Neuronal stem cell (in vitro differentiated cells): Measurements from ENCODE around the gene NXNL2.
A peak's percentile ranks its signal among the peaks of the same experiment; 100 is the strongest.

Experiments used
- DNase-seq: peaks from one replicate; pipeline ENCODE4 v3.0.0-alpha.2; 2013; ENCODE audit warnings: low spot score
- H2AFZ ChIP-seq: one replicate; pipeline ENCODE4 v1.6.1; 2013; ENCODE audit warnings: mild to moderate bottlenecking, low read length, inconsistent platforms
- H2AK5ac ChIP-seq: 2 replicates; pipeline ENCODE4 v1.6.1; 2013; ENCODE audit warnings: low read depth, mild to moderate bottlenecking, inconsistent platforms, low read length, moderate library complexity, mixed read lengths
- H2BK120ac ChIP-seq: 2 replicates; pipeline ENCODE4 v1.6.1; 2013; ENCODE audit warnings: low read depth, mild to moderate bottlenecking, inconsistent platforms, low read length, moderate library complexity, mixed read lengths
- H2BK12ac ChIP-seq: one replicate; pipeline ENCODE4 v1.6.1; 2013; ENCODE audit warnings: low read length, inconsistent platforms
- H2BK15ac ChIP-seq: 2 replicates; pipeline ENCODE4 v1.6.1; 2013; ENCODE audit warnings: mild to moderate bottlenecking, low read length, inconsistent platforms, mixed read lengths
- H2BK5ac ChIP-seq: one replicate; pipeline ENCODE4 v1.6.1; 2013; ENCODE audit warnings: inconsistent platforms, mild to moderate bottlenecking, low read length, moderate library complexity
- H3K14ac ChIP-seq: one replicate; pipeline ENCODE4 v1.6.1; 2013; ENCODE audit warnings: low read length, inconsistent platforms
- H3K18ac ChIP-seq: 2 replicates; pipeline ENCODE4 v1.6.1; 2013; ENCODE audit warnings: low read length, inconsistent platforms
- H3K23ac ChIP-seq: 2 replicates; pipeline ENCODE4 v1.6.1; 2013; ENCODE audit warnings: low read depth, mild to moderate bottlenecking, mixed read lengths, low read length, inconsistent platforms; ENCODE audit not compliant: poor library complexity
- H3K27ac ChIP-seq: replicated peaks from 3 replicates; pipeline ENCODE4 v1.5.1; 2013; ENCODE audit warnings: low read length, inconsistent platforms
- H3K27me3 ChIP-seq, 3 experiments: 2 replicates each; pipeline ENCODE4 v1.6.1; 2013; ENCODE audit warnings: low read length in 3 of 3, mild to moderate bottlenecking in 2 of 3, inconsistent platforms in 1 of 3, low read depth in 1 of 3, mixed read lengths in 1 of 3, moderate library complexity in 1 of 3; ENCODE audit not compliant: control insufficient read depth in 3 of 3, insufficient read depth in 3 of 3
- H3K36me3 ChIP-seq, 2 donors: replicated peaks in 1 of 2; 2 replicates each; pipeline ENCODE4 v1.6.1; 2013; ENCODE audit warnings: low read length in 2 of 2; ENCODE audit not compliant: control insufficient read depth in 2 of 2, insufficient read depth in 2 of 2
- H3K4ac ChIP-seq: 2 replicates; pipeline ENCODE4 v1.6.1; 2013; ENCODE audit warnings: inconsistent platforms, mild to moderate bottlenecking, low read length, moderate library complexity
- H3K4me1 ChIP-seq, 2 donors: 1 replicate in 1 of 2; 2 replicates in 1 of 2; pipeline ENCODE4 v1.6.1; 2013; ENCODE audit warnings: low read length in 2 of 2, low read depth in 1 of 2; ENCODE audit not compliant: control insufficient read depth in 2 of 2, insufficient read depth in 1 of 2
- H3K4me2 ChIP-seq: one replicate; pipeline ENCODE4 v1.6.1; 2013; ENCODE audit warnings: mild to moderate bottlenecking, low read length, inconsistent platforms; ENCODE audit not compliant: insufficient read depth, poor library complexity, severe bottlenecking
- H3K4me3 ChIP-seq, 2 donors: 2 replicates each; pipeline ENCODE4 v1.5.1; 2013; ENCODE audit warnings: low read length in 2 of 2, mild to moderate bottlenecking in 2 of 2, inconsistent platforms in 1 of 2, moderate library complexity in 1 of 2
- H3K79me1 ChIP-seq: one replicate; pipeline ENCODE4 v1.6.1; 2013; ENCODE audit warnings: low read depth, mild to moderate bottlenecking, inconsistent platforms, low read length, moderate library complexity
- H3K9ac ChIP-seq: one replicate; pipeline ENCODE4 v1.6.1; 2013; ENCODE audit warnings: mild to moderate bottlenecking, low read depth, low read length, inconsistent platforms; ENCODE audit not compliant: poor library complexity
- H3K9me3 ChIP-seq, 2 donors: replicated peaks in 1 of 2; 2 replicates each; pipeline versions ENCODE3 to v1.6.1; 2013; ENCODE audit warnings: low read length in 2 of 2, mild to moderate bottlenecking in 2 of 2, inconsistent platforms in 1 of 2, low read depth in 1 of 2, mixed read lengths in 1 of 2, moderate library complexity in 1 of 2; ENCODE audit not compliant: control insufficient read depth in 2 of 2, insufficient read depth in 1 of 2
- H4K8ac ChIP-seq: one replicate; pipeline ENCODE4 v1.6.1; 2013; ENCODE audit warnings: low read depth, mild to moderate bottlenecking, inconsistent platforms, low read length, moderate library complexity
- H4K91ac ChIP-seq: one replicate; pipeline ENCODE4 v1.6.1; 2013; ENCODE audit warnings: low read length, low read depth, mild to moderate bottlenecking, inconsistent platforms; ENCODE audit not compliant: poor library complexity
- WGBS, 2 donors: extraction: QIAGEN DNeasy Blood & Tissue Kit; methylation state at CpG; one replicate each; pipeline ENCODE4 v1.1.7; 2013; ENCODE audit warnings: missing lambda C conversion rate in 2 of 2, mixed read lengths in 1 of 2; ENCODE audit not compliant: insufficient read length in 2 of 2, insufficient replicate concordance in 1 of 2; ENCODE audit errors: extremely low coverage in 2 of 2; 5-methylcytosine and 5-hydroxymethylcytosine counted together

Gene NXNL2

GRCh38 chr9:88521308-88521707 is 13.7 kb upstream of the NXNL2 start:
- H3K79me1 ChIP-seq, result peaks cover 2% of the 10 kb centered on the region
- no peak overlapping the region for H3K27ac ChIP-seq
- DNase-seq, result no peak
- no peak overlapping the region for H3K9ac ChIP-seq
- no peak overlapping the region for H3K4me3 ChIP-seq
- H3K9me3 ChIP-seq, result no peaks in the 10 kb centered on the region
- peaks cover 0 to 3% of the 10 kb centered on the region in 2 donors for H3K4me1 ChIP-seq
- H3K18ac ChIP-seq, result no peak overlapping the region
- no peak overlapping the region for H2BK12ac ChIP-seq
- no peaks in the 10 kb centered on the region for H3K36me3 ChIP-seq
- no peak overlapping the region for H3K23ac ChIP-seq
- WGBS, 2 donors, result no CpG with 5 or more reads among the region's 4 CpGs
- no peak overlapping the region for H2BK15ac ChIP-seq
- H4K91ac ChIP-seq, result no peak overlapping the region
- H2BK120ac ChIP-seq, result no peak overlapping the region
- no peak overlapping the region for H4K8ac ChIP-seq
- H3K14ac ChIP-seq, result no peak overlapping the region
- H3K4ac ChIP-seq, result no peak overlapping the region
- no peak overlapping the region for H3K4me2 ChIP-seq
- H2BK5ac ChIP-seq, result no peak overlapping the region
- H2AFZ ChIP-seq, result no peak overlapping the region
- H2AK5ac ChIP-seq, result no peak overlapping the region
- H3K27me3 ChIP-seq, result no peaks in the 10 kb centered on the region

- DNase-seq, result no peak
- H3K23ac ChIP-seq, result no peak overlapping the region
- H3K14ac ChIP-seq, result no peak overlapping the region
- no peak overlapping the region for H2BK120ac ChIP-seq
- H3K4ac ChIP-seq, result no peak overlapping the region
- peaks cover 2% of the 10 kb centered on the region for H3K79me1 ChIP-seq
- H3K36me3 ChIP-seq, result no peaks in the 10 kb centered on the region
- WGBS, 2 donors, result no CpG with 5 or more reads among the region's 4 CpGs
- no peak overlapping the region for H2BK15ac ChIP-seq
- H3K9me3 ChIP-seq, result no peaks in the 10 kb centered on the region
- H4K91ac ChIP-seq, result no peak overlapping the region
- H3K4me3 ChIP-seq, result no peak overlapping the region
- no peak overlapping the region for H2BK12ac ChIP-seq
- H3K27ac ChIP-seq, result no peak overlapping the region
- no peak overlapping the region for H2BK5ac ChIP-seq
- H2AFZ ChIP-seq, result no peak overlapping the region
- H3K18ac ChIP-seq, result no peak overlapping the region
- peaks cover 0 to 3% of the 10 kb centered on the region in 2 donors for H3K4me1 ChIP-seq
- H3K27me3 ChIP-seq, result no peaks in the 10 kb centered on the region
- no peak overlapping the region for H3K4me2 ChIP-seq
- peak overlapping the region; percentile 70 for H3K9ac ChIP-seq
- no peak overlapping the region for H4K8ac ChIP-seq
- H2AK5ac ChIP-seq, result peak overlapping the region; percentile 89
Measured at GRCh38 chr9:88522360-88522759, 12.6 kb upstream of the NXNL2 start.

- Histone ChIP-seq H3K18ac (no peak overlapping the region), H4K91ac (no peak overlapping the region), H3K27me3 (peaks cover 0 to under 1% (median 0%) of the 10 kb centered on the region in 3 experiments), H3K36me3 (no peaks in the 10 kb centered on the region), H3K4me1 (peaks cover 0 to 3% of the 10 kb centered on the region in 2 donors), H3K4me3 (no peak overlapping the region), H3K23ac (no peak overlapping the region), H3K14ac (no peak overlapping the region), H3K4ac (no peak overlapping the region), H3K9ac (no peak overlapping the region), H2BK12ac (no peak overlapping the region), H3K9me3 (no peaks in the 10 kb centered on the region), H3K79me1 (peaks cover 2% of the 10 kb centered on the region), H2AFZ (no peak overlapping the region), H4K8ac (no peak overlapping the region), H3K27ac (no peak overlapping the region), H2BK120ac (no peak overlapping the region), H2BK5ac (no peak overlapping the region), H3K4me2 (no peak overlapping the region), H2AK5ac (no peak overlapping the region), H2BK15ac (no peak overlapping the region)
- DNase-seq, result no peak
- no CpG with 5 or more reads among the region's 3 CpGs for WGBS, 2 donors
Measured at GRCh38 chr9:88523056-88523455, 11.9 kb upstream of the NXNL2 start.

- H2BK12ac ChIP-seq, result no peak overlapping the region
- H2AFZ ChIP-seq, result no peak overlapping the region
- no peak overlapping the region for H2BK5ac ChIP-seq
- no peak overlapping the region for H3K27ac ChIP-seq
- DNase-seq, result no peak
- no peaks in the 10 kb centered on the region for H3K9me3 ChIP-seq
- H3K14ac ChIP-seq, result no peak overlapping the region
- no peak overlapping the region for H4K8ac ChIP-seq
- H2BK15ac ChIP-seq, result peak overlapping the region; percentile 45
- H3K36me3 ChIP-seq, result no peaks in the 10 kb centered on the region
- no peaks in the 10 kb centered on the region for H3K4me1 ChIP-seq
- no peak overlapping the region for H3K4me3 ChIP-seq
- WGBS, 2 donors, result no CpG with 5 or more reads among the region's 8 CpGs
- no peak overlapping the region for H4K91ac ChIP-seq
- H3K23ac ChIP-seq, result peak overlapping the region; percentile 50
- H2BK120ac ChIP-seq, result no peak overlapping the region
- no peak overlapping the region for H3K9ac ChIP-seq
- no peak overlapping the region for H2AK5ac ChIP-seq
- H3K4ac ChIP-seq, result no peak overlapping the region
- no peak overlapping the region for H3K4me2 ChIP-seq
- H3K79me1 ChIP-seq, result peaks cover 2% of the 10 kb centered on the region
- H3K27me3 ChIP-seq, result peaks cover 0 to 2% (median 0%) of the 10 kb centered on the region in 3 experiments
- H3K18ac ChIP-seq, result peak overlapping the region; percentile 74
Measured at GRCh38 chr9:88524911-88525310, 10.1 kb upstream of the NXNL2 start.
